ENCODE measurements around the gene UBE2J1.
A peak's percentile ranks its signal among the peaks of the same experiment; 100 is the strongest.

The UBE2J1 gene

GRCh38 chr6:89302936-89303335 lies 49.6 kb downstream of the UBE2J1 start:
- Histone ChIP-seq H4K8ac (ENCODE audit: low read depth, low read length) (no peak overlapping the region), H3K4ac (ENCODE audit: low read length) (no peak overlapping the region), H3K9ac (ENCODE audit: low read depth, low read length, poor library complexity) (no peak overlapping the region), H2AFZ (ENCODE audit: low read length) (no peak overlapping the region), H3K27me3 (ENCODE audit: control insufficient read depth in 3 of 3, insufficient read depth in 3 of 3, low read depth in 1 of 3, low read length in 3 of 3) (peaks cover 0 to 3% (median 0%) of the 10 kb centered on the region in 3 experiments), H2BK120ac (ENCODE audit: low read depth, low read length) (no peak overlapping the region), H3K23ac (ENCODE audit: low read depth, low read length, poor library complexity) (no peak overlapping the region), H3K79me1 (ENCODE audit: low read depth, low read length) (no peaks in the 10 kb centered on the region), H2AK5ac (ENCODE audit: low read depth, low read length) (peak overlapping the region; percentile 25), H2BK15ac (ENCODE audit: low read length) (no peak overlapping the region), H4K91ac (ENCODE audit: low read depth, low read length, poor library complexity) (no peak overlapping the region), H3K9me3 (replicated peaks in 1 of 2; ENCODE audit: control insufficient read depth in 2 of 2, insufficient read depth in 1 of 2, low read depth in 1 of 2, low read length in 2 of 2) (peaks cover 4 to 5% of the 10 kb centered on the region in 2 donors), H2BK12ac (ENCODE audit: low read length) (no peak overlapping the region), H3K27ac (replicated peaks; ENCODE audit: low read length) (no peak overlapping the region), H3K14ac (ENCODE audit: low read length) (no peak overlapping the region), H3K4me3 (ENCODE audit: low read length in 2 of 2) (no peak overlapping the region), H3K18ac (ENCODE audit: low read length) (peak overlapping the region; percentile 59), H3K4me2 (ENCODE audit: insufficient read depth, low read length, poor library complexity, severe bottlenecking) (no peak overlapping the region), H3K4me1 (ENCODE audit: control insufficient read depth in 2 of 2, insufficient read depth in 1 of 2, low read depth in 1 of 2, low read length in 2 of 2) (peaks cover 5 to 15% of the 10 kb centered on the region in 2 donors), H2BK5ac (ENCODE audit: low read length) (no peak overlapping the region), H3K36me3 (replicated peaks in 1 of 2; ENCODE audit: control insufficient read depth in 2 of 2, insufficient read depth in 2 of 2, low read length in 2 of 2) (no peaks in the 10 kb centered on the region)
- WGBS, 2 donors (ENCODE audit: extremely low coverage in 2 of 2, insufficient read length in 2 of 2, insufficient replicate concordance in 1 of 2), result no CpG with 5 or more reads among the region's 10 CpGs
- DNase-seq (ENCODE audit: low spot score), result no peak

GRCh38 chr6:89302195-89302770 lies 50.2 kb downstream of the UBE2J1 start:
- H3K36me3 ChIP-seq (replicated peaks in 1 of 2; ENCODE audit: control insufficient read depth in 2 of 2, insufficient read depth in 2 of 2, low read length in 2 of 2), result no peaks in the 10 kb centered on the region
- WGBS, 2 donors (ENCODE audit: extremely low coverage in 2 of 2, insufficient read length in 2 of 2, insufficient replicate concordance in 1 of 2), result no CpG with 5 or more reads among the region's 22 CpGs
- H4K91ac ChIP-seq (ENCODE audit: low read depth, low read length, poor library complexity), result no peak overlapping the region

GRCh38 chr6:89301586-89302194 lies 50.8 kb downstream of the UBE2J1 start:
- Histone ChIP-seq H4K8ac (ENCODE audit: low read depth, low read length) (no peak overlapping the region), H2BK15ac (ENCODE audit: low read length) (no peak overlapping the region), H3K14ac (ENCODE audit: low read length) (no peak overlapping the region), H3K4me1 (ENCODE audit: control insufficient read depth in 2 of 2, insufficient read depth in 1 of 2, low read depth in 1 of 2, low read length in 2 of 2) (peaks cover 5 to 18% of the 10 kb centered on the region in 2 donors), H2AFZ (ENCODE audit: low read length) (no peak overlapping the region), H2BK120ac (ENCODE audit: low read depth, low read length) (no peak overlapping the region), H2BK5ac (ENCODE audit: low read length) (no peak overlapping the region), H3K18ac (ENCODE audit: low read length) (no peak overlapping the region), H3K4me3 (ENCODE audit: low read length in 2 of 2) (no peak overlapping the region), H3K79me1 (ENCODE audit: low read depth, low read length) (no peaks in the 10 kb centered on the region), H2AK5ac (ENCODE audit: low read depth, low read length) (peak overlapping the region; percentile 33), H3K27me3 (ENCODE audit: control insufficient read depth in 3 of 3, insufficient read depth in 3 of 3, low read depth in 1 of 3, low read length in 3 of 3) (no peaks in the 10 kb centered on the region), H4K91ac (ENCODE audit: low read depth, low read length, poor library complexity) (no peak overlapping the region), H3K27ac (replicated peaks; ENCODE audit: low read length) (no peak overlapping the region), H2BK12ac (ENCODE audit: low read length) (no peak overlapping the region), H3K36me3 (replicated peaks in 1 of 2; ENCODE audit: control insufficient read depth in 2 of 2, insufficient read depth in 2 of 2, low read length in 2 of 2) (no peaks in the 10 kb centered on the region), H3K9me3 (replicated peaks in 1 of 2; ENCODE audit: control insufficient read depth in 2 of 2, insufficient read depth in 1 of 2, low read depth in 1 of 2, low read length in 2 of 2) (peaks cover 4 to 5% of the 10 kb centered on the region in 2 donors), H3K23ac (ENCODE audit: low read depth, low read length, poor library complexity) (peak overlapping the region; percentile 62), H3K4me2 (ENCODE audit: insufficient read depth, low read length, poor library complexity, severe bottlenecking) (no peak overlapping the region), H3K9ac (ENCODE audit: low read depth, low read length, poor library complexity) (no peak overlapping the region), H3K4ac (ENCODE audit: low read length) (no peak overlapping the region)
- DNase-seq (ENCODE audit: low spot score), result no peak
- no CpG with 5 or more reads among the region's 25 CpGs for WGBS, 2 donors (ENCODE audit: extremely low coverage in 2 of 2, insufficient read length in 2 of 2, insufficient replicate concordance in 1 of 2)

More at GRCh38 chr6:89302195-89302770, 50.2 kb downstream of the UBE2J1 start:
- no peak overlapping the region for H2AFZ ChIP-seq (ENCODE audit: low read length)
- H3K9ac ChIP-seq (ENCODE audit: low read depth, low read length, poor library complexity), result no peak overlapping the region
- H2BK15ac ChIP-seq (ENCODE audit: low read length), result no peak overlapping the region
- no peak overlapping the region for H2BK120ac ChIP-seq (ENCODE audit: low read depth, low read length)
- H3K4me1 ChIP-seq (ENCODE audit: control insufficient read depth in 2 of 2, insufficient read depth in 1 of 2, low read depth in 1 of 2, low read length in 2 of 2), result peaks cover 5 to 18% of the 10 kb centered on the region in 2 donors
- H3K4ac ChIP-seq (ENCODE audit: low read length), result no peak overlapping the region
- H3K18ac ChIP-seq (ENCODE audit: low read length), result no peak overlapping the region
- H3K14ac ChIP-seq (ENCODE audit: low read length), result no peak overlapping the region
- H2AK5ac ChIP-seq (ENCODE audit: low read depth, low read length), result peak overlapping the region; percentile 33
- no peak overlapping the region for H2BK12ac ChIP-seq (ENCODE audit: low read length)
- peak overlapping the region in 1 of 2 donors; percentile 46 for H3K4me3 ChIP-seq (ENCODE audit: low read length in 2 of 2)
- H2BK5ac ChIP-seq (ENCODE audit: low read length), result no peak overlapping the region
- H3K23ac ChIP-seq (ENCODE audit: low read depth, low read length, poor library complexity), result peak overlapping the region; percentile 62
- no peak for DNase-seq (ENCODE audit: low spot score)
- H3K79me1 ChIP-seq (ENCODE audit: low read depth, low read length), result no peaks in the 10 kb centered on the region
- H3K27ac ChIP-seq (replicated peaks; ENCODE audit: low read length), result no peak overlapping the region
- H3K4me2 ChIP-seq (ENCODE audit: insufficient read depth, low read length, poor library complexity, severe bottlenecking), result no peak overlapping the region
- no peak overlapping the region for H4K8ac ChIP-seq (ENCODE audit: low read depth, low read length)
- H3K9me3 ChIP-seq (replicated peaks in 1 of 2; ENCODE audit: control insufficient read depth in 2 of 2, insufficient read depth in 1 of 2, low read depth in 1 of 2, low read length in 2 of 2), result peaks cover 4 to 5% of the 10 kb centered on the region in 2 donors
- H3K27me3 ChIP-seq (ENCODE audit: control insufficient read depth in 3 of 3, insufficient read depth in 3 of 3, low read depth in 1 of 3, low read length in 3 of 3), result peaks cover 0 to 3% (median 0%) of the 10 kb centered on the region in 3 experiments

GRCh38 chr6:89299466-89299850 lies 53.1 kb downstream of the UBE2J1 start:
- no peak overlapping the region for H3K23ac ChIP-seq (ENCODE audit: low read depth, low read length, poor library complexity)
- no peak overlapping the region for H3K27ac ChIP-seq (replicated peaks; ENCODE audit: low read length)
- DNase-seq (ENCODE audit: low spot score), result no peak
- no peak overlapping the region for H3K14ac ChIP-seq (ENCODE audit: low read length)
- no peak overlapping the region for H2BK120ac ChIP-seq (ENCODE audit: low read depth, low read length)
- no peaks in the 10 kb centered on the region for H3K36me3 ChIP-seq (replicated peaks in 1 of 2; ENCODE audit: control insufficient read depth in 2 of 2, insufficient read depth in 2 of 2, low read length in 2 of 2)
- H4K8ac ChIP-seq (ENCODE audit: low read depth, low read length), result no peak overlapping the region
- H3K9ac ChIP-seq (ENCODE audit: low read depth, low read length, poor library complexity), result no peak overlapping the region
- no peak overlapping the region for H2AK5ac ChIP-seq (ENCODE audit: low read depth, low read length)
- H2BK15ac ChIP-seq (ENCODE audit: low read length), result no peak overlapping the region
- H3K4me2 ChIP-seq (ENCODE audit: insufficient read depth, low read length, poor library complexity, severe bottlenecking), result no peak overlapping the region
- peaks cover 5 to 18% of the 10 kb centered on the region in 2 donors for H3K4me1 ChIP-seq (ENCODE audit: control insufficient read depth in 2 of 2, insufficient read depth in 1 of 2, low read depth in 1 of 2, low read length in 2 of 2)
- WGBS, 2 donors (ENCODE audit: extremely low coverage in 2 of 2, insufficient read length in 2 of 2, insufficient replicate concordance in 1 of 2), result no CpG with 5 or more reads among the region's 7 CpGs
- H2BK12ac ChIP-seq (ENCODE audit: low read length), result no peak overlapping the region
- H3K4me3 ChIP-seq (ENCODE audit: low read length in 2 of 2), result no peak overlapping the region
- no peaks in the 10 kb centered on the region for H3K27me3 ChIP-seq (ENCODE audit: control insufficient read depth in 3 of 3, insufficient read depth in 3 of 3, low read depth in 1 of 3, low read length in 3 of 3)
- no peak overlapping the region for H3K4ac ChIP-seq (ENCODE audit: low read length)
- H3K79me1 ChIP-seq (ENCODE audit: low read depth, low read length), result no peaks in the 10 kb centered on the region
- H2AFZ ChIP-seq (ENCODE audit: low read length), result peak overlapping the region; percentile 42
- H4K91ac ChIP-seq (ENCODE audit: low read depth, low read length, poor library complexity), result no peak overlapping the region
- H3K9me3 ChIP-seq (replicated peaks in 1 of 2; ENCODE audit: control insufficient read depth in 2 of 2, insufficient read depth in 1 of 2, low read depth in 1 of 2, low read length in 2 of 2), result peaks cover 4 to 5% of the 10 kb centered on the region in 2 donors
- no peak overlapping the region for H2BK5ac ChIP-seq (ENCODE audit: low read length)
- H3K18ac ChIP-seq (ENCODE audit: low read length), result no peak overlapping the region
